ENCODE data around the gene KDM4C.

DNA sequence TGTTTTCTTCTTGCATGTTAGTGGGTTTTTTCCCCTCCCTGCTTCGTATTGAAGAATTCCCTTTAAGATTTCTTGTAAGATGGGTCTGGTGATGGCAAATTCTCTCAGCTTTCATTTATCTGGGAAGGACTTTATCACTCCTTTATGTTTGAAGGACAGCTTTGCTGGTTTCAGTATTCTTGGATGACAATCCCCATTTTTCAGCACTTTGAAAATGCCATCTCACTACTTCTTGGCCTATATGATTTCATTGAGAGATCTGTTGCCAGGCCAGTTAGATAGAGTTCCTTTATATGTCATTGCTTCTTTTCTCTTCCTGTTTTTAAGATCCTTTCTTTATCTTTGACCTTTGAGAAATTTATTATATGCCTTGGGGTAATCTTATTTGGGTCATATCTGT is 106.3 kb downstream of the KDM4C start:
- TF ChIP-seq, protein P1, sequence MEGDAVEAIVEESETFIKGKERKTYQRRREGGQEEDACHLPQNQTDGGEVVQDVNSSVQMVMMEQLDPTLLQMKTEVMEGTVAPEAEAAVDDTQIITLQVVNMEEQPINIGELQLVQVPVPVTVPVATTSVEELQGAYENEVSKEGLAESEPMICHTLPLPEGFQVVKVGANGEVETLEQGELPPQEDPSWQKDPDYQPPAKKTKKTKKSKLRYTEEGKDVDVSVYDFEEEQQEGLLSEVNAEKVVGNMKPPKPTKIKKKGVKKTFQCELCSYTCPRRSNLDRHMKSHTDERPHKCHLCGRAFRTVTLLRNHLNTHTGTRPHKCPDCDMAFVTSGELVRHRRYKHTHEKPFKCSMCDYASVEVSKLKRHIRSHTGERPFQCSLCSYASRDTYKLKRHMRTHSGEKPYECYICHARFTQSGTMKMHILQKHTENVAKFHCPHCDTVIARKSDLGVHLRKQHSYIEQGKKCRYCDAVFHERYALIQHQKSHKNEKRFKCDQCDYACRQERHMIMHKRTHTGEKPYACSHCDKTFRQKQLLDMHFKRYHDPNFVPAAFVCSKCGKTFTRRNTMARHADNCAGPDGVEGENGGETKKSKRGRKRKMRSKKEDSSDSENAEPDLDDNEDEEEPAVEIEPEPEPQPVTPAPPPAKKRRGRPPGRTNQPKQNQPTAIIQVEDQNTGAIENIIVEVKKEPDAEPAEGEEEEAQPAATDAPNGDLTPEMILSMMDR (IDR thresholded peaks at IDR 0.05), result no peak
- TF ChIP-seq EZH2 (IDR thresholded peaks at IDR 0.05; ENCODE audit: borderline replicate concordance, insufficient read depth, low read depth, low read length, poor library complexity, severe bottlenecking), result no peak
